ENCODE data around the gene ADARB1. TPM values are rescaled to one million over a fixed set of nuclear protein-coding genes. Genes with fewer than 3 reads are reported as not detected.

The ADARB1 gene
- total RNA-seq, 2 donors from 2014 or later = 8.7 to 9.3 TPM

DNA sequence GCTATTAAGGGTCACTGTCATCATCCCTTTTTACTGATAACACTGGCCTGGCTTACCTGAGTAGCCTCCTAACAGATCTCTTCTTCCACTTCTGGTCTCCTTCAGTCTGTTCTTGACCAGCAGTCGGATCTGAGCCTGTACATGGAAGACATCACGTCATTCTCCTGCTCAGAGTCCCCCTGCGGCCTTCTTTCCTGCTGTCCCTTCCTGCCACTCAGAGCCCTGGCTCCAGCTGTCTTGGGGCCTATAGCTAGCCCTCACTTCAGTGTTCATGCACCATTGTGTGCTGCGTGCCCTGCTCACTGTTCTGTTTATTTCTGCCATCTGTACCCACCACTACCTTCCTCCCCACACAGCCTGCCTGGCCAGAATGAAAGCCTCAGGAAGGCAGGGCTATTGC lies 8.4 kb downstream of the ADARB1 start:
- Histone ChIP-seq H3K36me3 (no peaks in the 10 kb centered on the region), H3K9ac (ENCODE audit: low read depth in 2 of 2, low read length in 2 of 2) (no peak overlapping the region), H3K27ac (no peak overlapping the region), H3K4me1 (no peaks in the 10 kb centered on the region), H3K9me3 (no peaks in the 10 kb centered on the region), H3K27me3 (no peaks in the 10 kb centered on the region), H3K4me3 (no peak overlapping the region)
- TF ChIP-seq CTCF (IDR thresholded peaks at IDR 0.05) = no peak
- intact Hi-C loops (cut with DNase I) = no loop called here
- DNase-seq = no peak

GRCh38 chr21:45084121-45084520 lies 9.7 kb downstream of the ADARB1 start:
- intact Hi-C loops (cut with DNase I) = no loop called here
- no peaks in the 10 kb centered on the region for H3K4me1 ChIP-seq
- no peak overlapping the region for H3K27ac ChIP-seq

GRCh38 chr21:45084881-45085536 lies 10.6 kb downstream of the ADARB1 start:
- intact Hi-C loops (cut with DNase I) = no loop called here
- H3K27ac ChIP-seq = no peak overlapping the region
- no peaks in the 10 kb centered on the region for H3K4me1 ChIP-seq
- no peak for DNase-seq
- no peaks in the 10 kb centered on the region for H3K36me3 ChIP-seq
- no peak for TF ChIP-seq CTCF (IDR thresholded peaks at IDR 0.05)
- no peaks in the 10 kb centered on the region for H3K9me3 ChIP-seq
- no peak overlapping the region for H3K4me3 ChIP-seq
- no peak overlapping the region for H3K9ac ChIP-seq (ENCODE audit: low read depth in 2 of 2, low read length in 2 of 2)
- H3K27me3 ChIP-seq = no peaks in the 10 kb centered on the region

More at GRCh38 chr21:45084121-45084520, 9.7 kb downstream of the ADARB1 start:
- Histone ChIP-seq H3K36me3 (no peaks in the 10 kb centered on the region), H3K4me3 (no peak overlapping the region), H3K27me3 (no peaks in the 10 kb centered on the region), H3K9me3 (no peaks in the 10 kb centered on the region), H3K9ac (ENCODE audit: low read depth in 2 of 2, low read length in 2 of 2) (no peak overlapping the region)
- DNase-seq = no peak
- no peak for TF ChIP-seq CTCF (IDR thresholded peaks at IDR 0.05)

DNA sequence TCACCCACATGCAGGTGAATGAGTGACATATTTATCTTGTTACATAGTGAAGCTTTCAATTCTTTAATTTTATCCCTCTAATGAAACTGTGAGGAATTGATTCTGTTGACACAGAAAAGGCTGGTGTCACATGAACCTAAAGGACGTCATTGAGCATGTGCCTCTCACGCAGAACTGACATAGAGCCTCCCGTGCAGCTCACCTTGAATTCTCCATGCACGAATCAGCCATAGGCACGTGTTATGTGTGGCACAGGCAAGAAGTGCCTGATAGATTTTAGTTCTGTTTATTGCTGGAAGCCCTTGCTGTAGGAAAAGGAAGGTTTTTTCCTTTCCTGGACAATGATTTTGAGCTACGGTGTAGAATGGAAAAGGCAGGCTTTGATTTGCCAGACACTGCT lies 11.3 kb downstream of the ADARB1 start:
- Histone ChIP-seq H3K4me3 (no peak overlapping the region), H3K4me1 (no peaks in the 10 kb centered on the region), H3K9me3 (no peaks in the 10 kb centered on the region), H3K36me3 (no peaks in the 10 kb centered on the region), H3K27ac (no peak overlapping the region), H3K27me3 (no peaks in the 10 kb centered on the region), H3K9ac (ENCODE audit: low read depth in 2 of 2, low read length in 2 of 2) (no peak overlapping the region)
- intact Hi-C loops (cut with DNase I) = no loop called here
- no peak for DNase-seq
- TF ChIP-seq CTCF (IDR thresholded peaks at IDR 0.05) = no peak

GRCh38 chr21:45086337-45086958 lies 12.1 kb downstream of the ADARB1 start:
- no peak overlapping the region for H3K4me3 ChIP-seq

More at GRCh38 chr21:45086337-45086958, 12.1 kb downstream of the ADARB1 start:
- intact Hi-C loops (cut with DNase I) = no loop called here
- Histone ChIP-seq H3K27ac (no peak overlapping the region), H3K9ac (ENCODE audit: low read depth in 2 of 2, low read length in 2 of 2) (no peak overlapping the region), H3K4me1 (no peaks in the 10 kb centered on the region), H3K36me3 (no peaks in the 10 kb centered on the region), H3K27me3 (no peaks in the 10 kb centered on the region), H3K9me3 (no peaks in the 10 kb centered on the region)
- DNase-seq = no peak
- no peak for TF ChIP-seq CTCF (IDR thresholded peaks at IDR 0.05)
